HG03469 (cell line): ENCODE measurements around the gene SLC6A16.
"Not testable (repeated sequence)": the region's sequence is repeated elsewhere in the genome, so short reads cannot be mapped to it uniquely, and the experiment has no call there.

Experiments
- ATAC-seq: cut with Tn5 transposase; IDR thresholded peaks from one replicate; pipeline ENCODE4 v1.9.1; 2021; ENCODE audit warnings: mild to moderate bottlenecking, moderate library complexity, moderate number of reproducible peaks; ENCODE audit not compliant: unreplicated experiment

Gene SLC6A16

GRCh38 chr19:49324801-49325576, at the start of gene SLC6A16:
Gene SLC6A16 (minus strand): TSS chr19:49325191. CDS start chr19:49311347, 13,844 bp downstream.
- no peak for ATAC-seq

DNA sequence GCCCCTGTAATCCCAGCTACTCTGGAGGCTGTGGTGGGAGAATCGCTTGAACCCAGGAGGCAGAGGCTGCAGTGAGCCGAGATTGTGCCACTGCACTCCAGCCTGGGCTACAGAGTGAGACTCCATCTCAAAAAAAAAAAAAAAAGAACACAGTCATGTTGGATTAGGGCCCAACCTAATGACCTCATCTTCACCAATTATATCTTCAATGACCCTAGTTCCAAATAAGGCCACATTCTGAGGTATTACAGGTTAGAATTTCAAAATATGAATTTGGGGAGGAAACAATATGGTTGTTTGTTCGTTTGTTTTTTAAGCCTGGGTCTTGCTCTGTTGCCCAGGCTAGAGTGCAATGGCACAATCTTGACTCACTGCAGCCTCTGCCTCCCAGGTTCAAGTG, 48.2 kb upstream of the SLC6A16 start:
- ATAC-seq: not testable (repeated sequence)

GRCh38 chr19:49371184-49371583, 46.2 kb upstream of the SLC6A16 start:
- no peak for ATAC-seq

DNA sequence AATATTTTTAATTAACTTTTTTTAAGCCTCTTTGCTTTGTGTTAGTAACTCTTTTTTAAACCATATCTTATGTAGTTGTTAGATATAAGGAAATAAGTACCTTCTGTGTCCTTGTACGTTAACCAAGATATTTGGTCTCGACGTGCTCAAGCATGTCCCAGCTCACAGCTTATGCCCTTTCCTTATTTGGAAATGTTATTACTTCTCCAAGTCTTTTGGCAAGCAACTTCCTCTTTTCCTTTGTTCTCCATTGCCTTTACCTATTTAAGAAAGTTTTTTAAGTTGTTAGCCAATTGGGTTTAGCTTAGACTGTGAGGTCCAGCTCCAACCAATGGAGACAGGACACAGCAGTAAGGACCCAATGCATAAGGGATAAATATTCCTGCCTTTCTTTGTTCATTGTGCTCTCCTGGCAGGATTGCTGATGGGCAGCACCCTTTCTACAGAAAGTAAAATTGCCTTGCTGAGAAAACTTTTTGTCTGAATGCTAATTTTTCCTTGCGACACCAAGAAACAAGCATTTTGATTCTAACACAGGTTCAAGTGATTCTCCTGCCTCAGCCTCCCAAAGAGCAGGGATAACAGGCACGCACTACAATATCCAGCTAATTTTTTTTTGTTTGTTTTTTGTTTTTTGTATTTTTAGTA, 43.8 kb upstream of the SLC6A16 start:
- ATAC-seq: no peak

- ATAC-seq: no peak
Measured at GRCh38 chr19:49366110-49366509, 41.1 kb upstream of the SLC6A16 start.

DNA sequence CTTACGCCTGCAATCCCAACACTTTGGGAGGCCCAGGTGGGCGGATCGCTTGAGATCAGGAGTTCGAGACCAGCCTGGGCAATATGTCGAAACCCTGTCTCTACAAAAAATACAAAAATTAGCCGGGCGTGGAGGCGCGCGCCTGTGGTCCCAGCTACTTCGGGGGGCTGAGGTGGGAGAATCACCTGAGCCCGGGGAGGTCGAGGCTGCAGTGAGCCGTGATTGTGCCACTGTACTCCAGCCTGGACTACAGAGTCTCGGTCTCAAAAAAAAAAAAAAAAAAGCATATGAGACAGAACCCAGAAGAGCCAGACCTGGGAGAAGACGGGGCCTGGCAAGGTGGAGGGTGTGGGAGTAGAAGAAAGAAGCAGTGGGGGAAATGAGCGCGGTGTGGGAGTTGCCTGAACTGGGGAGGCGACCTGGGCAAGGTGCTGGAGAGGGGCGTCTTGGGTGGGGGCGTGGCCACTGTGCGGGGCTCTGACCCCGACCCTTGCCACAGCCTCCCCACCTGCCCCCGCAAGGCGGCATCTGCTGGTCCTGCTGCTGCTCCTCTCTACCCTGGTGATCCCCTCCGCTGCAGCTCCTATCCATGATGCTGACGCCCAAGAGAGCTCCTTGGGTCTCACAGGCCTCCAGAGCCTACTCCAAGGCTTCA, 39.2 kb upstream of the SLC6A16 start:
- ATAC-seq: no peak

DNA sequence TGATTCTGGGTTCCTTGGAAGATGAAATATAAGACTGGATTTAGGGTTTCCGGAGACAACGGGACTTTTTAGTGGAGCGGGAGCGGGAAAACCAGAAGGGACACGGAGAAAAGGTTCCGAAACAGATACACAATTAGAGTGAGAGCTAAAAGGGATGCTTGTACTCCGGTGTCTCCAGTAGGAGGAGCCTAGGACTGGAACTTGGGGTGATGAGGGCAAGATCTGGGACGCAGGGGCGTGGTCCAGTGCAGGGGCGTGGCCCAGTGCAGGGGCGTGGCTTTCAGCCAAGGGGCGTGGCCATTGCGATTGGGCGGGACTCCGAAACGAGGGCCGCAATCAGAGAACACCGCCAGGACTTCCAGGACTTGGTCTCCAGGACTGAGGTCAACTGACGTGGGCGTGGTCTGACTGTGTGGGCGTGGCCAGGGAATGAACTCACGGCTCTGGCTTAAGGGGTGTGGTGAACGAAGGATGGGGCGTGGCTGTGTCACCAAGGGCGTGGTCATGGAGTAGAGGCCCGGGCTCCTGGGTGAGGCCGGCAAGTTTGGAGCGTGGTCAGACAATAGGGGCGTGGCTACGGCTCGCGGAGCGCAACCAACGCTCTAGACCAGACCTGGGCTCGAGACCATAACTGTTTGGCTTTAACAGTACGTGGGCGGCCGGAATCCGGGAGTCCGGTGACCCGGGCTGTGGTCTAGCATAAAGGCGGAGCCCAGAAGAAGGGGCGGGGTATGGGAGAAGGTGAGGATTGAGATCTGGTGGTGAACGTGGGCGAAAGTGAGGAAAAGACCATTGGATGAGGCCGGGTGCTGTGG, 38.5 kb upstream of the SLC6A16 start, which contains the start of gene DKKL1:
Gene DKKL1, plus strand, starts transcription at position 610 of the 815 bp plus-strand sequence. Its CDS starts 122 bp downstream, at position 732.
- no peak for ATAC-seq

DNA sequence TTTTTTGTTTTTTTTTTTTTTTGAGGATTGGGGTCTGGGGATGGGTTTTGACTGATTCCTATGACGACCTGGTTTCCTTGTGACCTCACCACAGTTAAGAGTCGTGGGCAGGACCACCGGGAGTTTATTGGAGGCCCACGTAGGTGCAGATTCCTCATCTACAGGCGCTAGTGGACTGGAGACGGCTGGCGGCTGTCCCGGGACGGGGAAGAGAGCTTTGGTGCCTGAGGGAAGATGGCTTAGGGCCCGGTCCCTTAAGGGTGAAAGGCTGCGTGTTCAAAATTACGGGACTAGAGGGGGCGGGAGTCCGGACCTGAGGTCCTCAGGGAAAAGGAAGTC, 37.9 kb upstream of the SLC6A16 start:
- ATAC-seq: no peak

DNA sequence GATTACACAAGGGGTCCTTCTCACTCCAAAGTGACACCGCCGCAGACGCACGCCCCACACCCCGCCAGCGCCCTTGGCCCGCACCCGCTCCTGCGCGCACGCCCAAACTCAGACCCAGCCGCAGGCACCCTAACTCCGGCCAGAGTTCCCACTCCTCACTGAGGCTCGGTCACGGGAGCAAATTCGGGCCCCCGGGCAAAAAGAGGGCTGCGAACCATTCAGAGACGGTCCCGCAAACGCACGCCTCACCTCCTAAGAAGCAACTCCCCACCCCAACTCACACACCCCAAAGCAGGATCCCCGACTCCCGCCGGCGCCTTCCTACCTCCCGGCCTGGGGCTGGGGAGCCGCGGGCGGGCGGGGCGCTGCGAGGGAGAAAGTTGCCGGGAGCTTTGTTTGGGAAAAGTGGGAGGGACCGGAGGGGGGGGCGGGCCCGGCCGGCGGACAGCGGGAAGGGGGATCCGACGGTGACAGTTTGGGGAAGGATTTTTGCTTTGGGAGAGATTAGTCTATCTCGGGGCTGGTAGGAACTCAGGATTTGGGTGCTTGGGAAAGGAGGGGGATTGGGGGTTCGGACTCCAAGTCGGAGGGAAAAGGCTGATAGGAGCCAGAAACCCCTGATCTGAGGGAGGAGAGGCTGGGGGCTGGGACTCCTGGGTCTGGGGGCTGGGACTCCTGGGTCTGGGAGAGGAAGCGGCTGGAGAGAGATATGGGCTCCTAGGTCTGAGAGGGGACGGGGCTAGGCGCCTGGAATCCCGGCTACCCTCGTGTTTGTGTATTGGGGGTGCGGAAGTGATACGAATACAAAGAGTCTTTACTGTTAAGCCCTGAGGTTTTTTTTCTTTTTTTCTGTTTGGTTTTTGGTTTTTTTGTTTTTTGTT, 37.3 kb upstream of the SLC6A16 start, which contains the start of gene TEAD2:
Gene TEAD2, minus strand, starts transcription at position 369 of the 881 bp plus-strand sequence. CDS start 2,341 bp downstream, outside the sequence.
- ATAC-seq: no peak

- no peak for ATAC-seq
Measured at GRCh38 chr19:49361438-49362047, 36.6 kb upstream of the SLC6A16 start.

GRCh38 chr19:49359851-49360820, 35.1 kb upstream of the SLC6A16 start:
- ATAC-seq: no peak

DNA sequence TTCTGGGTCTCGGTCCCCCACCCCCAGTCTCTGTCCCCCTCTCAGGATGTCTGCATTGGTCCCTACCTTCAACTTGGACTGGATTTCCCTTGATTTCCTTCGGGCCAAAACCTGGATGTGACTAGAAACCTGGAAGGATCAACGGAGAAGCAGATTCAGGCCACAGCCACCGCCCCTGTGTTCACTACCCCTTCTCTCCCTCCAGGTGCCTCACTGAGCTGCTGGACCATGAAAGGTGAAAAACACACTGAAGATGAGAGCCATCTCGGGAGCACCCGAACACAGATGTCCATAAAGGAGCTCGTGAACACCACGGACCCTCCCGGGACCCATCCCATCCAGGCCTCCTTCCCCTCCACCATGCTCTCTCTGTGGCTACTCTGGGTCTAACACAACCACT, 32.2 kb upstream of the SLC6A16 start:
- no peak for ATAC-seq

DNA sequence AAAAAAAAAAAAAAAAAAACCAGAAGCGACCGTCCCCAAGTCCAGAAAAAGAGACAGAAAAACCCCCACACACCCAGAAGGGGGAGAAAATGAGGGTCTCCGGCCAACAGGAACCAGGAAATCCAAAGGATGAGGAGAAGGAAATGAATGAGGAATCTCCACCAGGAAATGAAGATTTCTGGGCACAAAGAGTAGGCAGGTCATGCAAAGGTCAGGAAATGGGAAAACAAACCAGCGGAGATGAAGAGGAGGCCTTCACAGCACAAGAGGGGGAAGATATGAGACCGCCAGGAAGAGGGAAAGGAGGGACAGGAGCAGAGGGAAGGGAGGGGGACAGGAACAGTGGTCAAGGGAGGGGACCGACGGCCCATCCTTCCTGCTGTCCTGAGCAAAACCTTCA, 31.4 kb upstream of the SLC6A16 start:
- no peak for ATAC-seq

DNA sequence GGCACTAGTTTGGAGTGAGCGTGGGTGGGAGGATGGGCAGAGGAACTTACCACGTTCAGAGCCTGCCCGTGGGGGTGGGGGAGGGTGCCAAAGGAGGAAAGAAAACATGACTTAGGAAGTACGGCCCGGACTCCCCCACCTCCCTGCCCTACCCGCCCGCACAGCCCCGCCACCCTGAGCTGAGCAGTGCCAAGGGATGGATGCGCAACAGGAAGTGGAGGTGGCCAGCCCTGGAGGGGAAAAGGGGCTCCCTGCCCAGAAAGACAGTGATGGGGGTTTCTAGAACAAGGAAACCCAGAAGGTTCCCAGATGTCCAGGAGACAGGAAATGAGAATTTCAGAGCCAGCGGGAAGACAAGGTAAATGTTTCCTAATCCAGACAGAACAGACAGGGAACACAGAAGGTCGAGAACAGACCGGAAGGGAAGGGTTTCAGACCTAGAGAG, 30.9 kb upstream of the SLC6A16 start:
- no peak for ATAC-seq

GRCh38 chr19:49349567-49349966, 24.6 kb upstream of the SLC6A16 start:
- ATAC-seq: no peak

DNA sequence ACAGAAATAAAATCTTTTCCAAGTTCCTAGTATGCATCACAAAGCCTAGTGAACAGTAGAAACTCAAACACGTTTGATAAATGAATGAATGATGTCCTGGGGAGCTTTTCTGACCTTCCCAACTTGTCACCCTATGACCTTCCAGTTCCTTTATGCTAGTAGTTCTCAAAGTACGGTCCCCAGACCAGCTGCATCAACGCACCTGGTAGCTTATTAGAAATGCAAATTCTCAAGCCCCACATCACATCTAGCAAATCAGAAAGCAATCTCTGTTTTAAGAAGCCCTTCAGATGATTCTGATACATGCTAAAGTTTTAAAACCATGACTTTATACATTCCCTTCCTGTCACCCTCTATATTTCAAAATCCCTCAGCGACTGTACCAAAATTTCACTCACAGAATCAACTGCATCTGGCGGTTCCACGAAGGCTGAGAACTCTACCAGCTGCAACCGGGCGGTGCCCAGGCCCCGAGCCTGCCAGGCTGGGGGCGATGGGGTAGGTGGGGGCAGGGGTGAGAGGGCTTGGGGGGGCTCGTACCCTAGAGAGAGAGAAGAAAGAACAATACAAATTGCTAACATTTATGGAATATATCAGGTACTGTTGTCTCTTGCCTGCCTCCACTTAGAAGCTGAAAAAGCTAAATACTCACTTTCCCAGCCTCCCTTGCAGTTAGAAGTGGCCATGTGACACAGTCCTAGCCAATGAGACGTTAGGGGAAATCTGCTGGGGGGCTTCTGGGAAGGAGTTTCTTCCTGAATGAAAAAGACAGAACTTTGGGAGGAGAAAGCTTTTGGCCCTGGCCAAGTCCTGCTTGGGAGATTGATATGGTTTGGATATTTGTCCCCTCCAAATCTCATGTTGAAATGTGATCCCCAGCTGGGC, 23.6 kb upstream of the SLC6A16 start:
- no peak for ATAC-seq

DNA sequence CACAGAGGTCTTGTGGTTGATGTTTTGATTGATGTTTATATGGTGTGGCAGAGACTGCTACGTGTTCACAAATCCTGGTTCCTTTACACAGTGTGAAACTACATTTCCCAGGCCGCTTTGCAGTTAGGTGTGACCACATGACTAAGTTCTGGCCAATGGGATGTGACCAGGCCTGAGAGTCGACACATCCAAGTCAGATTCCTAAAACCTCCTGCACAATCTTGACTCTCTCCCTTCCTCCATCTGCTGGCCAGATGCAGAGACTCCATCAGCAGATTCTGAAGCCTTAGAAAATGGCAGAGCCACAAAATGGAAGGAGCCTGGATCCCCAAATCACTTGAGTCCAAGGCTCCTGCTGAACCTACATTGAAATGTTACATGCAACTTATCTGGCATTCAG, 22.8 kb upstream of the SLC6A16 start:
- ATAC-seq: no peak
